ENCODE results near the gene CTRB2.
"Not testable (repeated sequence)": the region's sequence is repeated elsewhere in the genome, so short reads cannot be mapped to it uniquely, and the experiment has no call there.

The CTRB2 gene

DNA sequence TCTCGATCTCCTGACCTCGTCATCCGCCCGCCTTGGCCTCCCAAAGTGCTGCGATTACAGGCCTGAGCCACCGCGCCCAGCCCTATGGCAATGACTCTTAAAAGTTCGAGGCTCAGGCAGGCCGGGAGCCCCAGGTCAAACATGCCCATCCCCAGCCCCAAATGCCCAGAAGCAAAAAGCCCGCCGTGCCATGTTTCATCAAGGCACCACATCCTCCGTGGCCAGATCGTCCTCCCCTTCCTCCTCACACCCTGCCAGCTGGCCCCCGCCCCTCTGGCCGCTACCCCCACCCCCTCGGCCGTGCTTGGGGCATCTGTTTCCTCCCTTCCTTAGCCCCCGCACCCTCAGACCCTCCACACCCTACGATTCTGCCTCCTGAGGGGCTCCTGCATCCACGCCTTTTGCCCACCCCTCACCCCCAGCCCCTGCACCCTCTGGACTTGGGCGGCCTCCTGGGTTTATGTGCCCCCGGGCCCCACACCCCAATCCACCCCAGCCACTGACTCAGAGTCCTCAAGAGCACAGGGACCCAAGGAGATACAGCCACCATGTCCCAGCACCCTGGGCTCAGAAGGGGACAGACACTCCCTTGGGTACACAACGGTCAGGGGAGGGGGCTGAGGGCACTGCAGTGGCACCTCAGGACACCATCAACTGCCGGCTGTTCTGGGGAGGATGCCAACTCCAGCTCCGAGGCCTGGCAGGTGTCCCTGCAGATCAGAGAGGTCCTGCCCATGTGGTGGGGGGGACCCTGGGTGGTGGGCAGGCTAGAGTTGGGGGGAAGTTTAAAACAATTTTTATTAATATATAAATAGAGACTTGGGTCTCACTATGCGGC lies 18.9 kb upstream of the CTRB2 start:
- no peak for DNase-seq

DNA sequence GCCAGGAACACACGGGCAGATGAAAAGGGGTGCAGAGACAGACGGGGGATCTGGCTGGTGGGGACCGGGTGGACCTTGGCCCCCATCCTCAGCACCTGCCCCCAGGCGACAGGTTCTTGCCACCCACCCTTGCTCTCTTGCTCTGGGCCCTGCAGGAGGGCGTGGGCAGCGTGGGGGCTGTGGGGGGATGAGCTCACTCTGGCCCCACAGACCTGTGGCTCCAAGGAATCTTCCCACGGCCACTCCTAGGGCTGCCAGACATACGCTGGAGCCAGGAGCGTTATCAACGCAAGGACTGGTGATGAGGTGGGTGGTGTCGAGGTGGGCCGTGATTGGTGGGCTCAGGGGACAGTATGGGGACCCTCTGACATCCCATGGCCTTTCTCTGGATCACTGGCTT lies 18.1 kb upstream of the CTRB2 start:
- DNase-seq = no peak

DNA sequence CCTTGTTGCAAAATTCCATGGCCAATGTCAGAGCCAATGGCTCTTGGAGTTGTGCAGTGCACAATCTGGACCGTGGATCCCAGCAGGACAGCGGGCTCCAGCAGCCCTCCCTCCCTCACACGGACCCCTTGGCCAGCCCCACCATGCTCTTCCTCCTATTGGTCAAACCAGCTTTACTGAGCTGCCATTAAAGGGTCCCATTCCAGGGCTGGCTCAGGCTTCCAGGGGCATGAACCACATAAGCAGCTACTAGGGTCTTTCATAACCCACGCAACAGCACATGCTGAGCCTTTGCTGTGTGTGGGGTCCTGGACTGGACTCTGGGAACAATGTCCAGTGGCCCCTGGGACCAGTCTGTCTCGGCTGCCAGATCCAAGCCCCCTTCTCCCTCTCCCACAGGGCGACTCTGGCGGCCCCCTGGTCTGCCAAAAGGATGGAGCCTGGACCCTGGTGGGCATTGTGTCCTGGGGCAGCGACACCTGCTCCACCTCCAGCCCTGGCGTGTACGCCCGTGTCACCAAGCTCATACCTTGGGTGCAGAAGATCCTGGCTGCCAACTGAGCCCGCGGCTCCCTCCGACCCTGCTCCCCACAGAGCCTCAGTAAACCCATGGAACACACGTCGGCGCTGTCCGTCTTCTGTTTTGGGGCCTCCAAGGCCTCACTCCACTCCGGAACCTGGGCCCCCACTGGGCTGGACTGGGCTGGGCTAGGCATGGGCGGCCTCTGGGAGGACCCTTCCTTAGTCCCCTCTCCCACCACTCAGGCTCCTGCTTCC lies 17.5 kb upstream of the CTRB2 start:
- DNase-seq = no peak

DNA sequence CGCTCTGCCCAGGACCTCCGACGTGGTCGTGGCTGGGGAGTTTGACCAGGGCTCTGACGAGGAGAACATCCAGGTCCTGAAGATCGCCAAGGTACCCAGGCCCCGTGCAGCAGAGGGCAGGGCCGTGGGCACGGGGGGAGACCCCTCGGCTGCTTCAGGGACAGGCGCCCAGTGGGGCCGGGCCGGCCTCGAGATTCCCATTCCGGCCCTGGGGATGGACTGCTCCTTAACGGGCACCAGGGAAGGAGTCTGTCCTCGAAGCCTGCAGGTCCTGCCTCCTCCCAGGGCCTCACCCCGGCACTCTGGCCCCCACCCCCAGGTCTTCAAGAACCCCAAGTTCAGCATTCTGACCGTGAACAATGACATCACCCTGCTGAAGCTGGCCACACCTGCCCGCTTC lies 16.2 kb upstream of the CTRB2 start:
- not testable (repeated sequence) for DNase-seq

DNA sequence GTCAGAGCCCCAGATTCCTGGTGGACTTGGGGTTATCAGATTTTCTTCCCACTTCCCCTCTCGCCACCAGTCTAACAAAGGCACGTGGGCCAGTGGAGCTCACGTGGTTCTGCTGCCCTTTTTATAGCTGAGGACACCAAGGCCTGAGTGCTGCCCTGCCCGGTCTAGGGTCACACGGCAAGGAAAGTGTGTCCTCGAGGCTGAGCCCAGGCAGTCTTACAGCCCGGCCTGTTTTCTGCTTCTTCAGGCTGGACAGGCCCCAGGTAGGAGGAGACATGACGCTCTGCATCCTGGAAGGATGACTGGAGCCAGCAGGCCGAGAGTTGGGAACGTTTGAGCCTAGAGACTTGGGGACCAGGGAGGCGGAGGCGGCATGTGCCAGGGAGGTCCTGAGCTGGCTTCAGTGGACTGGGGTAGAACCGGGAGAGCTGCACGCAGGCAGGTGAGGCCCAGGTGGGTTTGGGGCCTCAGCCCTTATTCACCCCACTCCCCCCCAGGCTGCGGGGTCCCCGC lies 15.4 kb upstream of the CTRB2 start:
- no peak for DNase-seq

DNA sequence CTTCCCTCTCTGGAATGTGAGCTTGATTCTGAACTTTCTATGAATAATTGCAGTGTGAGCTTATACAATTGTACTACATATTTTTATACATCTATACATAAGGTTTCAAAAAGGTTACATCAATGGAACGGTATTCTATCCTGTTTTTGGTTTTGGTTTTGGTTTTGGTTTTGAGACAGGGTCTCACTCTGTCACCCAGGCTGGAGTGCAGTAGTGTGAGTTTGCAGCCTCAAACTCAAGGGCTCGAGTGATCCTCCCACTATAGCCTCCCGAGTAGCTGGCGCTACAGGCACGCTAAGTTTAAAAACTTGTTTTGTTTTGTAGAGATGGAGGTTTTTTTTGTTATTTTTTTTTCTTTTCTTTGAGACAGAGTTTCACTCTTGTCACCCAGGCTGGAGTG lies 12.9 kb upstream of the CTRB2 start:
- no peak for DNase-seq

DNA sequence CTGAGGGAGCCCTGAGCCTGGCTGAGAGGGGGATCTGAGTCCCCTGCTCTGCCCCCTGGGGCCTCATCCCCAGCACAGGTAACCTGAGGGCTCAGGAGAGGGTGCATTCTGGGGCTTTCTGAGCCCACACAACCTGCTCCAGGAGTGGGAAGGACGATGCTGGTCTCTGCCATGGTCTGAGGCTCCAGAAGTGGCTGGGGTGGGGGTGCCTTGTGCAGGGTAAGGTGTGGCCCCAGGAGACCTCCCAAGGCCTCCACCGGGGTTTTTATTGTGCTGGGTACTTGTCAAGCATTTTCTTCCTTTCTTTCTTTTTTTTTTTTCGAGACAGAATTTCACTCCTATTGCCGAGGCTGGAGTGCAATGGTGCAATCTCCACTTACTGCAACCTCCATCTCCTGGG lies 12.1 kb upstream of the CTRB2 start:
- no peak for DNase-seq

DNA sequence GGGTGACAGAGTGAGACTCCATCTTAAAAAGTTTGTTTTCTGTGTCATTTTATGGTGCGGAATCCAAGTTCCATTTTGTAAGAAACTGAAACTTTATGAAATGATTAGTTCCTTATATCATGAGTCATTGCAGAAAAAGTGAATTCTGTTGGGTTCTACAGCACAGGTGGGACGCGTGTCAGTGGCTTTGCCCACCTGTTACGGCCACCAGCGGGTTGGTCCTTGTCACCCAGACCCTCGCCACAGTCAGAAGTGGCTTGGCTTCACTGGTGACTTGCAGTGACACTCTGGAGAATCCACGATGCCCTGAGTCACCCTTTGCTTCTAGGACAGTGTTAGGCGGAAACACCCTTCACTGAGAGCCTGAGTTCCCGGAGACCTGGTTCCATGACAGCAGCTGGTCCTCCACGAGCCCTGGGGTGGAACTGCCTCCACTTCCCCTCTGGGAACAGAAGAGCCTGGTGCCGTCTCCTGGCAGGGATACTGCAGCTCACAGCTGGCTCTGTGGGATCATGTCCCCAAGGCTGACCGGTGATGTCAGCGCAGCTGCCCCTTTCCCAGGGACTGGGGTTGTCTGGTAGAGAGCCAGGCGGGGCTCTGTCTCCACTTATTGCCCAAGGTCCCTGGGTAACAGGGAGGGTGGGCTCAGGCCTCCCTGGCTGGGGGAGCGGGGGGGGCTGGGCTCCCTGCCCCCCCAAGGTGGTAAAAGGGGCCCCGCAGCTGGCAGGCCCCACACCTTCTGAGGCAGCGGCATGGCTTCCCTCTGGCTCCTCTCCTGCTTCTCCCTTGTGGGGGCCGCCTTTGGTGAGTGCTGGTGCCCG lies 11.5 kb upstream of the CTRB2 start, which contains the start of gene CTRB1:
TSS of gene CTRB1 (plus strand) at position 733 of the 821 bp plus-strand sequence. CDS start at position 753, 20 bp downstream.
- DNase-seq = peak; percentile 12

DNA sequence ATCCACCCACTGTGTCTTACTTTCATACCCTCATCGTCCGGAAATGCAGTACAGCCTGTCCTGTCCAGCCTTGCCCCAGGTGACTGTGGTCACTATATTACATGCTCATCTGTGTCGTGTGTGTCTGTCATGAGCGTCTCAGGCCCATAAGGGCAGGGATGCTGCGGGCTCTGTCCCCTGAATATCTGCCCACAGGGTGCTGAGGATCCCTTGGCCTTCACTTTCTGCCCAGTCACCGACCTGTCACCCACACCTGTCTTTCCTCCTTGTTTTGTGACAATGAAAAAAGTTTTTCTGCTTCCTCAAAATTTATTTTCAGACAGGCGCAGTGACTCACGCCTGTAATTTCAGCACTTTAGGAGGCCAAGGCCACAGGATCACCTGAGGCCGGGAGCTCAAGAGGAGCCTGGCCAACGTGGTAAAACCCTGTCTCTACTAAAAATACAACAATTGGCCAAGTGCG lies 10.5 kb upstream of the CTRB2 start:
- no peak for DNase-seq

DNA sequence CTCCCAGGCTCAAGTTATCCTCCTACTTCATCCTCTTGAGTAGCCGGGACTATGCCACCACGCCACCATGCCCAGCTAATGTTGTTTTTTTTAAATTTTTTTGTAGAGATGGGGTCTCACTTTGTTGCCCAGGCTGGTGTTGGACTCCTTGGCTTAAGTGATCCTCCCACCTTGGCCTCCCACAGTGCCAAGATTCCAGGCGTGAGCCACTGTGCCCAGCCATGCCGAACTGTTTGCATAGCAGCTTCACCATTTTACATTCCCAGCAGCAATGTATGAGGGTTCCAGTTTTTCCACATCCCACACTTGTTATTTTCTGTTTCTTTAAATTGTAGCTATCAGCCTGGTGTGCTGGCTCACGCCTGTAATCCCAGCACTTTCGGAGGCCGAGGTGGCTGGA lies 9.6 kb upstream of the CTRB2 start:
- DNase-seq = no peak

DNA sequence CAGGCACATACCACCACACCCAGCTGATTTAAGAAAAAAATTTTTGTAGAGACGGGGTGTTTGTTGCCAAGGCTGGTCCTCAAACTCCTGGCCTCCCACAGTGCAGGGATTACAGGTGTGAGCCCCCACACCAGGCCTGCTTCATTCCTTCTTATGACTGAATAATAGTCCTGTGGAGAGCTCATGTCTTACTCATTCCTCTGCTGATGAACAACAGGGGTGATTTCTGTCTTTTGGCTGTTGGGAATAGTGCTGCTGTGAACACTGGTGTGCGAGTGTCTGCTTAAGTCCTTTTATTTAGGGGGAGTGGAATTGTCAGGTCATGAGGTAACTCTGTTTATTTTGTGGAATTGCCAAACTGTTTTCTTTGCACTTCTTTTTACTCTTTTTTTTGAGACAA lies 9.2 kb upstream of the CTRB2 start:
- no peak for DNase-seq

DNA sequence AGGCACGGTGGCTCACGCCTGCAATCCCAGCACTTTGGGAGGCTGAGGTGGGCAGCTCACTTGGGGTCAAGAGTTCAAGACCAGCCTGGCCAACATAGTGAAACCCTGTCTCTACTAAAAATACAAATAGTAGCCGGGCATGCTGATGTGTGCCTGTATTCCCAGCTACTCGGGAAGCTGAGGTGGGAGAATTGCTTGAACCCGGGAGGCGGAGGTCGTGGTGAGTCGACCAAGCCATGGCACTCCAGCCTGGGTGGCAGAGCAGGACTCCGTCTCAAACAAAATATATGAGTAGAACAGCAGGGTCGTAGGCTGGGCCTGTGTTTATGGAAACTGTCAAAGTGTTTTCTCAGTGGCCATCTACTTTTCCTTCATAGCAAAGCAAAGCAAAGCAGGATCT lies 4.3 kb upstream of the CTRB2 start:
- not testable (repeated sequence) for DNase-seq

DNA sequence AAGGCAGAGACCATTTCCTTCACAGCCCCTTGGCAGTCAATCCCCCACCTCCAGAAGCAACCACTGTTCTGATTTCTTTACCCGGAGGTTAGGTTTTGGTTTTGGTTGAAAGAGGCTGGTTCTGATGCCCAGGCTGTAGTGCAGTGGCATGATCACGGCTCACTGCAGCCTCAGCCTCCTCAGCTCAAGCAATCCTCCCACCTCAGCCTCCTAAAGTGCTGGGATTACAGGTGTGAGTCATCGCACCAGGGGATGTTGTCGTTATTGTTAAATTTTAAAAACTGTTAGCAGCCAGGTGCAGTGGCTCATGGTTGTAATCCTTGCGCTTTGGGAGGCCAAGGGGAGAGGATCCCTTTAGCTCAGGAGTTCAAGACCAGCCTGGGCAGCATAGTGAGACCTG lies 3.0 kb upstream of the CTRB2 start:
- no peak for DNase-seq

DNA sequence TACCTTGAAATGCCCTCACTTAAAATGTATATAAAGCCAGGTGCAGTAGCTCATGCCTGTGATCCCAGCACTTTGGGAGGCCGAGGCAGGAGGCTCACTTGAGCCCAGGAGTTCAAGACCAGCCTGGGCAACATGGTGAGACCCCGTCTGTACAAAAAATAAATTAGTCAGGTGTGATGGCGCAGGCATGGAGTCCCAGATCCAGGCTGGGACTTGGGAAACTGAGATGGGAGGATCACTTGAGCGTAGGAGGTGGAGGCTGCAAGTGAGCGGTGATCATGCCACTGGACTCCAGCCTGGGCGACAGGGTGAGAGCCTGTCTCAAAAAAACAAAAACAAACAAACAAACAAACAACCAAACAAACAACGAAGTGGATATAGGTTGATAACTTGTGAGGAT lies 2.6 kb upstream of the CTRB2 start:
- not testable (repeated sequence) for DNase-seq

DNA sequence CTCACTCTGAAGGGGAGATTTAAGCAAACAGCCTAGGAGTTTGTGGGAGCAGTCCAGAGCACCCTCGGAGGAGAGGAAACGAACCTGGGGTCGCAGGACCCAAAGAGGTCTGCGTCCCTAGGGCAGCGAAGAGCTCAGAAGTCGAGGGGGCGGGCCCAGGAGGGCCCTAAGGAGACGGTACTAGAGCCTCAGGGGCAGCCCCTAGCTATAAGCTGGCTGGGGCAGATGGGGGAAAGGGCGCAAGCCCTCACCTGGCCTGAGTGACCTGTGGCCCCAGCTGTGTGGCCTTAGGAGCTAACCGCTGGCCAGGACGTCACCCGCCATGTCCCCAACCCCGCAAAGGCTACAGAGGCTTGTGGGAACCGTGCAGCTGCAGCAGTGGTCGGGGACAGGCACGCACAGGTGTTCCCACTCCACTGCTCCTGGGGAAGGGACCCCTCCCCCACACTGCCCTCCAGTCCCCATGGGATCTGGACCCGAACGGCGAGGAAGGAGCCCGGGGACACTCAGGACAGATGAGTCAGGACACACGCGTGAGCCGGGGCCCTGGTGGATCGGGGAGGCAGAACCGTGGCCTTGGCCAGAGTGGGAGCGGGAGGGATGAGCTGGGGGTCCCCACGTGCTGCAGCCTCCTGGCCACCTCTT lies 2.0 kb upstream of the CTRB2 start:
- no peak for DNase-seq

DNA sequence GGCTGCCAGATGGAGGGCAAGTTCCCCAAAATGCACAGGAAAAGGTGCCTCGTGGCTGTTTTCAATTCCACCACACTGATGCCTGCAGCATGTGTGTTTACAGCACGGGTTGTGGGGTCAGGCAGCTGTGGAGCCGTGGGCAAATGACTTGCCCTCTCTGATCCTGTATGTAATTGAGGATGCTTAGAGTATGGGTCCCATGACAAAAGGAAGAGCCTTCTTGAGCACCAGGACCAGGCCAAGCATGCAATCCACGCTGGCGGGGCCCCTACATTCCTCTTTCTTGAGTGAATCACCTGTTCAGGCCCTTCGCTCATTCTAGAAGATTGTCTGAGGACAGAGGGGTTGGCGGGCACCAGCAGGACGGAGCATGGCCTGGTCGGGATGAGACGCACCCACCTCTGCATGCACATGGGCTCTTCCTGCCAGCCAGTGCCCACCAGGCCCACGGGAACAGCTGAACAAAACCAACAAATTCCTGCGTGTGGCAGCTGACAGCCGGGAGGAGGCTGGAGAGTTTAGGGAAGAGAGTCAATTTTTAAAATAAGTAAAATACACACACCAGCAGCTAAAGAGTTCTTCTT lies 1.4 kb upstream of the CTRB2 start:
- DNase-seq = no peak

DNA sequence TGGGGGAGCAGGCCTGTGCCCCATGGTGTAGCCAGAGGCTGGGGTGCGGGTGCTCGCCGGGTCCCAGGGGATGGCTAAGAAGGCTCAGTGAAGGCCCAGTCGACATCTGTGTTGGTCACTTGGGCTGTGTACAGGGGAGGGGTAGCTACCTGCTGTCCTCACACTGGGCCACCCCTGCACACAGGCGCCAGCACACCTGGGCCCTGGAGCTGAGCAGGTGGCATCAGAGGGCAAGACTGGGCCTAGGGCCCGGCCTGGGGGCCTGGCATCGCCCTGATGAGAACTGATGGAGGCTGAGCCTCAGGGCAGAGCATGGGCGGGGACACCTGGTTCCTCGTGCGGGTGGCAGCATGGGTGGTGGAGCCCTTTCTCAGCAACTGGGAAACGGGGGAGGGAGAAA lies 870 bp upstream of the CTRB2 start:
- no peak for DNase-seq

DNA sequence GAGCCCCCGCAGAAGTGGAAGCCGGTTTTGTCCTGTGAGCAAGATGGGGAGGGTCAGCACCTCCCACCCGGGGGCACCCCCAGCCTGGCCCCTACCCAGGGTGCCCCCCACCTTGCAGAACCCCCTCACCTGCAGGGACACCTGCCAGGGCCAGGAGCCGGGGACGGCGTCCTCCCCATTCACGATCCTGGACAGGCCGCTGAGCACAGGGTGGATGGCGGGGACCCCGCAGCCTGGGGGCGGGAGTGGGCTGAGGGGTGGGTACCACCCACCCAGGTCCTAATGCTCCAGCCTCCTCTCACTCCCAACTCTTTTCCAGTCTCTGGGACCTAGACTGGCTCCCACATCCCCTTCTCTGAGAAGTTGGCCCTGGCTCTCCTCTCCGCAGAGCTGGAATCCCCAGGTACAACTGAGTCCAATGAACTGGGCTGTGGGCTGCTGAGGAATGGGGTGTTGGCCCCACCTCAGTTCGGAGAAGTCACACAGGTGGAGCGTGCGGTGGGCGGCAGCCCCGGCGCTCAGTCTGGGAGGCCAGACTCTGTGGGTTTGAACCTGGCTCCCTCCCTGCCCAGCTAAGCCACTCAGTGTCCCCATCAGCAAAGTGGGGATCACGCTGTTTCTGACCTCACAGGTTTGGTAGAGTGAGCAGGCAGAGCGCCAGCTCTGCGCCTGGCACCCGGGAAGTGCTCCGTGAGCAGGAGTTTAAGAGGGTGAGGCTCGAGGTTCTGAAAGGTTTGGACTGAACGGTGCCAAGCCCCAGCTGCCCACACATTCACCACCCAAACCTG lies 806 bp downstream of the CTRB2 start:
- not testable (repeated sequence) for DNase-seq

DNA sequence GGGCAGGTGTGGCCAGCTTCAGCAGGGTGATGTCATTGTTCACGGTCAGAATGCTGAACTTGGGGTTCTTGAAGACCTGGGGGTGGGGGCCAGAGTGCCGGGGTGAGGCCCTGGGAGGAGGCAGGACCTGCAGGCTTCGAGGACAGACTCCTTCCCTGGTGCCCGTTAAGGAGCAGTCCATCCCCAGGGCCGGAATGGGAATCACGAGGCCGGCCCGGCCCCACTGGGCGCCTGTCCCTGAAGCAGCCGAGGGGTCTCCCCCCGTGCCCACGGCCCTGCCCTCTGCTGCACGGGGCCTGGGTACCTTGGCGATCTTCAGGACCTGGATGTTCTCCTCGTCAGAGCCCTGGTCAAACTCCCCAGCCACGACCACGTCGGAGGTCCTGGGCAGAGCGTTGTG lies 1.5 kb downstream of the CTRB2 start:
- not testable (repeated sequence) for DNase-seq

DNA sequence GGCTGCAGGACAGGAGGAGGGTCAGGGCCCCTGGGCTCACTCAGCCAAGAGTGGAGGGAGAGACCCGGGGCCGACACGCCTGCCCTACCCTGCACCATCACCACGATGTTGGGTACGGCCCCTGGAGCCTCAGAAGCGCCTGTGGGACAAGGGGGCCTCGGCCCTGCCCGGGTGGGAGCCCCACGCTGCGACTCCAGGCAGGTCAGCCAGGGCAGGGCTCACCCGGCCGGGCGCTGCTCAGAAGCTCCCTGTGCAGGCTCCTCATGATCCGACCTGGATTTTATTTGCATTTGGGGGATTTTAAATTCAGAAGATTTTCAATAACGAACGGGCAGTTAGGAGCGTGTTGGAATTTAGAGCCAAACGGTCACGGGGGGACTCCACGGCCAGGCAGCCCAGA lies 2.1 kb downstream of the CTRB2 start:
- DNase-seq = not testable (repeated sequence)

DNA sequence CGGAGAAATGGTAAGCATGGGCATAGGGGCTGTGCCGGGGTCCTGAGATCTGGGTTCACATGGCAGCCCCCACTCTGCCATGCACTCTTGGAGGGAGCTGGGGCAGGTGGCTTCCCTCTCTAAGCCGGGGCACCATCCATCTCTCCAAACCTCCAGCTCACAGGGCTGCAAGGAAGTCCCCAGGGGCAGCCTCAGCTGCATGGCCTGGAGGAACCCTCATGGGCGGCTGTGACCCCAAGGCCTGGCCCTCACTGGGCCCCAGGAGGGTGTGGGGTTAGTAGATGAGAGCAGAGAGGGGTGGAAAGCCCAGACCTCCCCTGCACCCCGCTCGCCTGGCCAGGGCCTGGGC lies 2.6 kb downstream of the CTRB2 start:
- DNase-seq = no peak
